Tibial nerve (tissue), 4 donors: Measurements from ENCODE around the gene RIOK3. TPM values are rescaled to one million over a fixed set of nuclear protein-coding genes. Genes with fewer than 3 reads are reported as not detected.

Source experiments
- DNase-seq, 2 donors: peaks; one replicate each; pipeline ENCODE4 v3.0.0-alpha.2; 2019; ENCODE audit warnings: low spot score in 2 of 2
- H3K27ac ChIP-seq, 4 donors: fragments of 200-600 bp; sonication (generic) in 3 of 4; one replicate each; pipeline ENCODE4 v1.5.1; 2017 to 2019; ENCODE audit warnings: mild to moderate bottlenecking in 1 of 4
- H3K27me3 ChIP-seq, 2 donors: fragments of 200-600 bp; sonication (generic) in 1 of 2; one replicate each; pipeline versions ENCODE4 v1.5.1 to v1.6.0; 2017 to 2019
- H3K36me3 ChIP-seq, 3 donors: fragments of 200-600 bp; sonication (generic); one replicate each; pipeline ENCODE4 v1.5.1; 2018 to 2019
- H3K4me1 ChIP-seq, 4 donors: fragments of 200-600 bp; sonication (generic) in 3 of 4; one replicate each; pipeline ENCODE4 v1.5.1; 2017 to 2019
- H3K4me3 ChIP-seq, 4 donors: fragments of 200-600 bp; sonication (generic) in 3 of 4; one replicate each; pipeline ENCODE4 v1.5.1; 2017 to 2019; ENCODE audit warnings: mild to moderate bottlenecking in 1 of 4, moderate library complexity in 1 of 4
- H3K9me3 ChIP-seq, 4 donors: fragments of 200-600 bp; sonication (generic) in 3 of 4; one replicate each; pipeline ENCODE4 v1.5.1; 2017 to 2019
- CTCF ChIP-seq, 5 experiments: fragments of 200-600 bp in 3 of 5; fragments of 450-650 bp in 2 of 5; sonication (generic) in 3 of 5; IDR thresholded peaks; one replicate each; pipeline ENCODE4 v1.5.1; 2016 to 2019; ENCODE audit warnings: antibody characterized with exemption in 5 of 5, mild to moderate bottlenecking in 3 of 5, moderate library complexity in 2 of 5
- EP300 ChIP-seq, 2 donors: sonication (generic); formaldehyde crosslinking; IDR thresholded peaks; one replicate each; pipeline ENCODE4 v1.6.1; 2017; ENCODE audit warnings: antibody characterized with exemption in 2 of 2, mild to moderate bottlenecking in 1 of 2
- POLR2A ChIP-seq, 2 donors: fragments of 450-650 bp; IDR thresholded peaks; one replicate each; pipeline ENCODE4 v1.6.1; 2017; ENCODE audit warnings: antibody characterized with exemption in 2 of 2, mild to moderate bottlenecking in 2 of 2, moderate library complexity in 2 of 2
- WGBS, 2 donors: methylation state at CpG; one replicate each; pipeline ENCODE4 v1.1.5; 2018; 5-methylcytosine and 5-hydroxymethylcytosine counted together
- total RNA-seq, 4 donors: library from RNA; depleted of rRNA; stranded (reverse); fragments of >200 nt; gene quantifications; one replicate each; pipeline ENCODE4 v1.1.0, GENCODE V29; 2016

The RIOK3 gene
- total RNA-seq, 4 donors from 2014 or later: 57.9 to 69.5 (median 61.4) TPM

- TF ChIP-seq EP300 (IDR thresholded peaks at IDR 0.05): no peak
- TF ChIP-seq POLR2A (IDR thresholded peaks at IDR 0.05): no peak
- no peak for TF ChIP-seq CTCF (IDR thresholded peaks at IDR 0.05)
These were observed 46.2 kb downstream of the RIOK3 start for GRCh38 chr18:23499291-23499781.

GRCh38 chr18:23501626-23502025, 48.5 kb downstream of the RIOK3 start:
- Histone ChIP-seq H3K4me3 (no peak overlapping the region), H3K36me3 (no peaks in the 10 kb centered on the region), H3K27ac (no peak overlapping the region), H3K9me3 (no peaks in the 10 kb centered on the region), H3K27me3 (no peaks in the 10 kb centered on the region), H3K4me1 (peaks cover 0 to 44% (median 21%) of the 10 kb centered on the region in 4 donors)
- no peak for TF ChIP-seq POLR2A (IDR thresholded peaks at IDR 0.05)
- no peak for TF ChIP-seq EP300 (IDR thresholded peaks at IDR 0.05)
- no peak for TF ChIP-seq CTCF (IDR thresholded peaks at IDR 0.05)
- 83 to 88% methylated on average over 6 of the region's 6 CpGs for WGBS, 2 donors
- DNase-seq: no peak

More at GRCh38 chr18:23499291-23499781, 46.2 kb downstream of the RIOK3 start:
- no peaks in the 10 kb centered on the region for H3K9me3 ChIP-seq
- DNase-seq: no peak
- no peak overlapping the region for H3K27ac ChIP-seq
- H3K36me3 ChIP-seq: no peaks in the 10 kb centered on the region
- H3K27me3 ChIP-seq: no peaks in the 10 kb centered on the region
- no peak overlapping the region for H3K4me3 ChIP-seq
- WGBS, 2 donors: 58 to 69% methylated on average over 11 of the region's 11 CpGs
- peaks cover 0 to 23% (median 9%) of the 10 kb centered on the region in 4 donors for H3K4me1 ChIP-seq

- DNase-seq: no peak
- Histone ChIP-seq H3K9me3 (no peaks in the 10 kb centered on the region), H3K27me3 (no peaks in the 10 kb centered on the region), H3K4me3 (peak overlapping the region; percentile 66 to 95 (median 82)), H3K36me3 (no peaks in the 10 kb centered on the region), H3K27ac (peak overlapping the region; percentile 85 to 97 (median 94)), H3K4me1 (peaks cover 0 to 44% (median 21%) of the 10 kb centered on the region in 4 donors)
- TF ChIP-seq POLR2A (IDR thresholded peaks at IDR 0.05) (no peak), CTCF (IDR thresholded peaks at IDR 0.05) (peak in 2 of 5 experiments; percentile 4 to 9)
- WGBS, 2 donors: 14 to 25% methylated on average over 6 of the region's 6 CpGs
These were observed 49.5 kb downstream of the RIOK3 start for GRCh38 chr18:23502516-23503037.

GRCh38 chr18:23503038-23503962, 50.2 kb downstream of the RIOK3 start, which contains the start of gene RMC1:
TSS of gene RMC1 (plus strand) at chr18:23503511. CDS start at chr18:23503619, 108 bp downstream.
- Histone ChIP-seq H3K27ac (peak within 1 kb of the TSS; percentile 85 to 97 (median 94)), H3K9me3 (no peaks in the 10 kb centered on the region), H3K4me1 (peaks cover 0 to 44% (median 21%) of the 10 kb centered on the region in 4 donors), H3K27me3 (no peaks in the 10 kb centered on the region), H3K4me3 (peak within 1 kb of the TSS; percentile 66 to 95 (median 82)), H3K36me3 (peaks cover 0 to 5% (median 4%) of the 10 kb centered on the region in 3 donors)
- DNase-seq: peak; percentile 93
- 1% methylated on average over 19 to 78 of the region's 110 CpGs for WGBS, 2 donors
- TF ChIP-seq POLR2A (IDR thresholded peaks at IDR 0.05) (peak; percentile 43 to 72), EP300 (IDR thresholded peaks at IDR 0.05) (peak; percentile 48 to 87), CTCF (IDR thresholded peaks at IDR 0.05) (peak in 3 of 5 experiments; percentile 10 to 57 (median 19))
